Keratinocyte (primary cell): Measurements from ENCODE around the gene ANKFN1.

Source experiments
- CTCF ChIP-seq, 3 experiments: IDR thresholded peaks in 1 of 3; conservative IDR thresholded peaks in 1 of 3; optimal IDR thresholded peaks in 1 of 3; 2 replicates in 2 of 3; 3 replicates in 1 of 3; pipeline versions ENCODE3 to v1.5.1; 2011; ENCODE audit warnings: low read length in 3 of 3, mild to moderate bottlenecking in 3 of 3, moderate library complexity in 2 of 3, control low read depth in 1 of 3, inconsistent platforms in 1 of 3; ENCODE audit not compliant: insufficient read depth in 2 of 3; ENCODE audit errors: extremely low read depth in 1 of 3
- EZH2 ChIP-seq: IDR thresholded peaks from one replicate; pipeline ENCODE4 v1.6.1; 2012; ENCODE audit warnings: inconsistent platforms, mild to moderate bottlenecking, low read length, moderate library complexity

GRCh38 chr17:56172517-56172982 is 19.3 kb downstream of the ANKFN1 start:
- TF ChIP-seq CTCF (optimal IDR thresholded peaks at IDR 0.05 in 1 of 3, IDR thresholded peaks at IDR 0.05 in 1 of 3, conservative IDR thresholded peaks at IDR 0.05 in 1 of 3; ENCODE audit: extremely low read depth in 1 of 3, insufficient read depth in 2 of 3, low read length in 3 of 3), result no peak
- no peak for TF ChIP-seq EZH2
